Measurements from ENCODE around the gene PLEKHA6.
A peak's percentile ranks its signal among the peaks of the same experiment; 100 is the strongest.

Gene PLEKHA6

GRCh38 chr1:204380293-204380831, 20.6 kb upstream of the PLEKHA6 start:
- no peak for DNase-seq (ENCODE audit: low read depth in 3 of 3, low spot score in 1 of 3)

- DNase-seq (ENCODE audit: low read depth in 3 of 3, low spot score in 1 of 3), result peak in 1 of 3 donors; percentile 36
Observed at GRCh38 chr1:204377800-204378668, 18.3 kb upstream of the PLEKHA6 start.

GRCh38 chr1:204376919-204377799, 17.4 kb upstream of the PLEKHA6 start:
- DNase-seq (ENCODE audit: low read depth in 3 of 3, low spot score in 1 of 3), result no peak

- no peak for DNase-seq (ENCODE audit: low read depth in 3 of 3, low spot score in 1 of 3)
Observed at GRCh38 chr1:204376465-204376864, 16.7 kb upstream of the PLEKHA6 start.

- DNase-seq (ENCODE audit: low read depth in 3 of 3, low spot score in 1 of 3), result no peak
Observed at GRCh38 chr1:204373911-204374310, 14.2 kb upstream of the PLEKHA6 start.

- DNase-seq (ENCODE audit: low read depth in 3 of 3, low spot score in 1 of 3), result no peak
Observed at GRCh38 chr1:204370176-204370575, 10.4 kb upstream of the PLEKHA6 start.

- DNase-seq (ENCODE audit: low read depth in 3 of 3, low spot score in 1 of 3), result no peak
Observed at GRCh38 chr1:204368996-204369726, 9.4 kb upstream of the PLEKHA6 start.

- no peak for DNase-seq (ENCODE audit: low read depth in 3 of 3, low spot score in 1 of 3)
Observed at GRCh38 chr1:204367956-204368355, 8.2 kb upstream of the PLEKHA6 start.

GRCh38 chr1:204367193-204367858, 7.6 kb upstream of the PLEKHA6 start:
- DNase-seq (ENCODE audit: low read depth in 3 of 3, low spot score in 1 of 3), result no peak

GRCh38 chr1:204366759-204367158, 7.0 kb upstream of the PLEKHA6 start:
- no peak for DNase-seq (ENCODE audit: low read depth in 3 of 3, low spot score in 1 of 3)

GRCh38 chr1:204363335-204364114, 3.8 kb upstream of the PLEKHA6 start:
- peak; percentile 29 to 46 (median 46) for DNase-seq (ENCODE audit: low read depth in 3 of 3, low spot score in 1 of 3)

GRCh38 chr1:204362984-204363334, 3.2 kb upstream of the PLEKHA6 start:
- DNase-seq (ENCODE audit: low read depth in 3 of 3, low spot score in 1 of 3), result no peak

- DNase-seq (ENCODE audit: low read depth in 3 of 3, low spot score in 1 of 3), result no peak
Observed at GRCh38 chr1:204361781-204362180, 2.1 kb upstream of the PLEKHA6 start.

- DNase-seq (ENCODE audit: low read depth in 3 of 3, low spot score in 1 of 3), result no peak
Observed at GRCh38 chr1:204361341-204361771, 1.6 kb upstream of the PLEKHA6 start.

GRCh38 chr1:204360314-204360713, 585 bp upstream of the PLEKHA6 start:
- no peak for DNase-seq (ENCODE audit: low read depth in 3 of 3, low spot score in 1 of 3)

GRCh38 chr1:204359131-204359473, 627 bp downstream of the PLEKHA6 start:
- DNase-seq (ENCODE audit: low read depth in 3 of 3, low spot score in 1 of 3), result no peak

GRCh38 chr1:204358605-204359004, 1.1 kb downstream of the PLEKHA6 start:
- no peak for DNase-seq (ENCODE audit: low read depth in 3 of 3, low spot score in 1 of 3)

GRCh38 chr1:204357551-204358490, 1.9 kb downstream of the PLEKHA6 start:
- DNase-seq (ENCODE audit: low read depth in 3 of 3, low spot score in 1 of 3), result no peak

- no peak for DNase-seq (ENCODE audit: low read depth in 3 of 3, low spot score in 1 of 3)
Observed at GRCh38 chr1:204356997-204357396, 2.7 kb downstream of the PLEKHA6 start.

All from stimulated activated CD4-positive, alpha-beta T cell treated with anti-CD3 and anti-CD28 coated beads, TNF-alpha, amount 100 ng/mL, for 1 hour (primary cell).